Liver (tissue), 9 donors: ENCODE results near the gene MTM1. TPM values are rescaled to one million over a fixed set of nuclear protein-coding genes. Genes with fewer than 3 reads are reported as not detected.

Source experiments
- DNase-seq: peaks from one replicate; pipeline ENCODE4 v3.0.0-alpha.2; 2017; ENCODE audit warnings: low spot score
- H3K27ac ChIP-seq, 2 donors: one replicate each; pipeline ENCODE4 v1.7.0; 2013; ENCODE audit warnings: inconsistent platforms in 2 of 2, low read length in 2 of 2, control low read depth in 1 of 2, low read depth in 1 of 2, mild to moderate bottlenecking in 1 of 2
- H3K27me3 ChIP-seq, 4 donors: one replicate each; pipeline versions ENCODE4 v1.6.1 to v1.7.0; 2013; ENCODE audit warnings: low read length in 3 of 4, inconsistent platforms in 1 of 4, mild to moderate bottlenecking in 1 of 4, moderate library complexity in 1 of 4; ENCODE audit not compliant: control insufficient read depth in 4 of 4, insufficient read depth in 4 of 4
- H3K36me3 ChIP-seq, 4 donors: one replicate each; pipeline versions ENCODE4 v1.6.1 to v1.7.0; 2013; ENCODE audit warnings: low read length in 3 of 4, mild to moderate bottlenecking in 3 of 4, low read depth in 1 of 4, moderate library complexity in 1 of 4; ENCODE audit not compliant: control insufficient read depth in 4 of 4, insufficient read depth in 3 of 4
- H3K4me1 ChIP-seq, 4 donors: one replicate each; pipeline versions ENCODE4 v1.6.1 to v1.7.0; 2013; ENCODE audit warnings: low read length in 3 of 4, mild to moderate bottlenecking in 3 of 4, moderate library complexity in 1 of 4; ENCODE audit not compliant: control insufficient read depth in 4 of 4, insufficient read depth in 4 of 4
- H3K4me3 ChIP-seq, 3 donors: one replicate each; pipeline versions ENCODE4 v1.6.1 to v1.7.0; 2013; ENCODE audit warnings: low read length in 3 of 3, control low read depth in 1 of 3, low read depth in 1 of 3, mild to moderate bottlenecking in 1 of 3
- H3K9ac ChIP-seq, 2 donors: one replicate each; pipeline ENCODE4 v1.7.0; 2013; ENCODE audit warnings: low read length in 2 of 2, mild to moderate bottlenecking in 2 of 2, moderate library complexity in 2 of 2, control low read depth in 1 of 2, low read depth in 1 of 2
- H3K9me3 ChIP-seq, 4 donors: one replicate each; pipeline versions ENCODE4 v1.6.1 to v1.7.0; 2013; ENCODE audit warnings: low read length in 3 of 4; ENCODE audit not compliant: control insufficient read depth in 4 of 4
- ATF3 ChIP-seq: IDR thresholded peaks from 2 replicates; pipeline ENCODE4 v1.6.1; 2016; ENCODE audit warnings: antibody characterized with exemption
- CTCF ChIP-seq: fragments of 150-350 bp; IDR thresholded peaks from 2 replicates; pipeline ENCODE4 v1.5.1; 2017; ENCODE audit warnings: improper control_type of control experiment, low read depth, low read length; ENCODE audit not compliant: missing input control
- EGR1 ChIP-seq, 2 donors: IDR thresholded peaks; 2 replicates each; pipeline ENCODE4 v1.6.1; 2016 to 2018; ENCODE audit warnings: antibody characterized with exemption in 2 of 2, low read depth in 2 of 2
- FOXA1 ChIP-seq: IDR thresholded peaks from 2 replicates; pipeline ENCODE4 v1.6.1; 2016; ENCODE audit warnings: antibody characterized with exemption
- FOXA2 ChIP-seq: IDR thresholded peaks from 2 replicates; pipeline ENCODE4 v1.6.1; 2016; ENCODE audit warnings: antibody characterized with exemption
- GABPA ChIP-seq, 2 donors: IDR thresholded peaks in 1 of 2; conservative IDR thresholded peaks in 1 of 2; 2 replicates each; pipeline ENCODE4 v1.6.1; 2016; ENCODE audit warnings: antibody characterized with exemption in 2 of 2, mild to moderate bottlenecking in 1 of 2, moderate library complexity in 1 of 2
- HNF4A ChIP-seq, 2 donors: conservative IDR thresholded peaks; 2 replicates each; pipeline ENCODE4 v1.6.1; 2016; ENCODE audit warnings: antibody characterized with exemption in 2 of 2, mild to moderate bottlenecking in 2 of 2
- HNF4G ChIP-seq: IDR thresholded peaks from 2 replicates; pipeline ENCODE4 v1.6.1; 2016; ENCODE audit warnings: antibody characterized with exemption
- JUND ChIP-seq, 2 donors: IDR thresholded peaks; 2 replicates each; pipeline ENCODE4 v1.6.1; 2016; ENCODE audit warnings: antibody characterized with exemption in 2 of 2
- NR2F2 ChIP-seq: IDR thresholded peaks from 2 replicates; pipeline ENCODE4 v1.6.1; 2016; ENCODE audit warnings: antibody characterized with exemption
- RAD21 ChIP-seq, 2 donors: IDR thresholded peaks; 2 replicates each; pipeline ENCODE4 v1.6.1; 2016; ENCODE audit warnings: antibody characterized with exemption in 2 of 2, mild to moderate bottlenecking in 2 of 2
- RXRA ChIP-seq, 2 donors: IDR thresholded peaks; 2 replicates each; pipeline ENCODE4 v1.6.1; 2017 to 2018; ENCODE audit warnings: antibody characterized with exemption in 2 of 2, mild to moderate bottlenecking in 1 of 2
- SP1 ChIP-seq: IDR thresholded peaks from 2 replicates; pipeline ENCODE4 v1.6.1; 2018; ENCODE audit warnings: antibody characterized with exemption, mild to moderate bottlenecking
- TAF1 ChIP-seq: conservative IDR thresholded peaks from 2 replicates; pipeline ENCODE4 v1.6.1; 2016; ENCODE audit warnings: antibody characterized with exemption, mild to moderate bottlenecking
- YY1 ChIP-seq: IDR thresholded peaks from 2 replicates; pipeline ENCODE4 v1.6.1; 2016; ENCODE audit warnings: antibody characterized with exemption, mild to moderate bottlenecking
- WGBS: extraction: QIAGEN DNeasy Blood & Tissue Kit; methylation state at CpG from one replicate; pipeline ENCODE4 v1.1.7; 2013; 5-methylcytosine and 5-hydroxymethylcytosine counted together
- polyA plus RNA-seq, 2 donors: library from polyadenylated mRNA; stranded (reverse) in 1 of 2; unstranded in 1 of 2; fragments of 200-250 nt in 1 of 2; fragments of >200 nt in 1 of 2; fragmentation: Nextera tagmentation in 1 of 2; extraction: Ambion mirVana in 1 of 2; gene quantifications; one replicate each; pipeline versions ENCODE4 v1.2.1 to v1.2.3, GENCODE V29; 2013 to 2015
- total RNA-seq, 2 donors: library from RNA; depleted of rRNA; stranded (reverse); fragments of >200 nt; gene quantifications; one replicate each; pipeline ENCODE4 v1.2.3, GENCODE V29; 2014
- TF ChIP-seq, protein P1 (sequence below): IDR thresholded peaks from 2 replicates; pipeline ENCODE4 v1.6.1; 2016; ENCODE audit warnings: antibody characterized with exemption
- TF ChIP-seq, protein P2 (sequence below): IDR thresholded peaks from 2 replicates; pipeline ENCODE4 v1.6.1; 2016; ENCODE audit warnings: antibody characterized with exemption
- TF ChIP-seq, protein P3 (sequence below): IDR thresholded peaks from 2 replicates; pipeline ENCODE4 v1.6.1; 2016; ENCODE audit warnings: antibody characterized with exemption, mild to moderate bottlenecking
- donor health status: healthy.
- donor health status: healthy.
- donor health status: healthy.
- donor health status: healthy.
- donor health status: healthy.

The MTM1 gene
- total and polyA plus RNA-seq, 4 donors: 5.9 to 21.2 (median 11.4) TPM

- no peak for TF ChIP-seq EGR1 (IDR thresholded peaks at IDR 0.05; ENCODE audit: low read depth in 2 of 2)
- TF ChIP-seq RXRA (IDR thresholded peaks at IDR 0.05): no peak
- TF ChIP-seq, protein P1, sequence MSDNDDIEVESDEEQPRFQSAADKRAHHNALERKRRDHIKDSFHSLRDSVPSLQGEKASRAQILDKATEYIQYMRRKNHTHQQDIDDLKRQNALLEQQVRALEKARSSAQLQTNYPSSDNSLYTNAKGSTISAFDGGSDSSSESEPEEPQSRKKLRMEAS: no peak
- TF ChIP-seq, protein P2, sequence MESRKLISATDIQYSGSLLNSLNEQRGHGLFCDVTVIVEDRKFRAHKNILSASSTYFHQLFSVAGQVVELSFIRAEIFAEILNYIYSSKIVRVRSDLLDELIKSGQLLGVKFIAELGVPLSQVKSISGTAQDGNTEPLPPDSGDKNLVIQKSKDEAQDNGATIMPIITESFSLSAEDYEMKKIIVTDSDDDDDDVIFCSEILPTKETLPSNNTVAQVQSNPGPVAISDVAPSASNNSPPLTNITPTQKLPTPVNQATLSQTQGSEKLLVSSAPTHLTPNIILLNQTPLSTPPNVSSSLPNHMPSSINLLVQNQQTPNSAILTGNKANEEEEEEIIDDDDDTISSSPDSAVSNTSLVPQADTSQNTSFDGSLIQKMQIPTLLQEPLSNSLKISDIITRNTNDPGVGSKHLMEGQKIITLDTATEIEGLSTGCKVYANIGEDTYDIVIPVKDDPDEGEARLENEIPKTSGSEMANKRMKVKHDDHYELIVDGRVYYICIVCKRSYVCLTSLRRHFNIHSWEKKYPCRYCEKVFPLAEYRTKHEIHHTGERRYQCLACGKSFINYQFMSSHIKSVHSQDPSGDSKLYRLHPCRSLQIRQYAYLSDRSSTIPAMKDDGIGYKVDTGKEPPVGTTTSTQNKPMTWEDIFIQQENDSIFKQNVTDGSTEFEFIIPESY: no peak
- no peak for TF ChIP-seq HNF4A (conservative IDR thresholded peaks at IDR 0.05)
Measured at GRCh38 chrX:150567645-150568319, 639 bp upstream of the MTM1 start (continued).

GRCh38 chrX:150569155-150569477 is 695 bp downstream of the MTM1 start:
- Histone ChIP-seq H3K36me3 (no peaks in the 10 kb centered on the region), H3K27ac (peak overlapping the region; percentile 84 to 92), H3K9ac (peak overlapping the region; percentile 74 to 89), H3K4me1 (peaks cover 8 to 30% (median 25%) of the 10 kb centered on the region in 4 donors), H3K4me3 (peak overlapping the region; percentile 75 to 79 (median 78)), H3K9me3 (no peaks in the 10 kb centered on the region), H3K27me3 (no peaks in the 10 kb centered on the region)
- TF ChIP-seq SP1: no peak
- no peak for TF ChIP-seq EGR1 (IDR thresholded peaks at IDR 0.05; ENCODE audit: low read depth in 2 of 2)
- no peak for TF ChIP-seq NR2F2
- TF ChIP-seq ATF3: no peak
- TF ChIP-seq RAD21 (IDR thresholded peaks at IDR 0.05): no peak
- no peak for TF ChIP-seq FOXA1
- WGBS: under 1% methylated on average over 17 of the region's 17 CpGs
- no peak for DNase-seq

- peak overlapping the region in 1 of 2 donors; percentile 89 for H3K9ac ChIP-seq
Measured at GRCh38 chrX:150570512-150570911, 2.1 kb downstream of the MTM1 start.

More at GRCh38 chrX:150570512-150570911, 2.1 kb downstream of the MTM1 start:
- TF ChIP-seq EGR1 (IDR thresholded peaks at IDR 0.05; ENCODE audit: low read depth in 2 of 2) (peak in 1 of 2 donors; percentile 46), RXRA (IDR thresholded peaks at IDR 0.05) (peak; percentile 64 to 81), TAF1 (peak; percentile 51), NR2F2 (no peak), YY1 (peak; percentile 53), HNF4A (conservative IDR thresholded peaks at IDR 0.05) (peak; percentile 88 to 90), RAD21 (IDR thresholded peaks at IDR 0.05) (peak; percentile 33 to 38), ATF3 (peak; percentile 36), SP1 (peak; percentile 72), HNF4G (peak; percentile 64), JUND (IDR thresholded peaks at IDR 0.05) (peak in 1 of 2 donors; percentile 69), CTCF (no peak), GABPA (IDR thresholded peaks at IDR 0.05 in 1 of 2, conservative IDR thresholded peaks at IDR 0.05 in 1 of 2) (peak in 1 of 2 donors; percentile 19), FOXA2 (peak; percentile 71), FOXA1 (peak; percentile 73)
- TF ChIP-seq, protein P3, sequence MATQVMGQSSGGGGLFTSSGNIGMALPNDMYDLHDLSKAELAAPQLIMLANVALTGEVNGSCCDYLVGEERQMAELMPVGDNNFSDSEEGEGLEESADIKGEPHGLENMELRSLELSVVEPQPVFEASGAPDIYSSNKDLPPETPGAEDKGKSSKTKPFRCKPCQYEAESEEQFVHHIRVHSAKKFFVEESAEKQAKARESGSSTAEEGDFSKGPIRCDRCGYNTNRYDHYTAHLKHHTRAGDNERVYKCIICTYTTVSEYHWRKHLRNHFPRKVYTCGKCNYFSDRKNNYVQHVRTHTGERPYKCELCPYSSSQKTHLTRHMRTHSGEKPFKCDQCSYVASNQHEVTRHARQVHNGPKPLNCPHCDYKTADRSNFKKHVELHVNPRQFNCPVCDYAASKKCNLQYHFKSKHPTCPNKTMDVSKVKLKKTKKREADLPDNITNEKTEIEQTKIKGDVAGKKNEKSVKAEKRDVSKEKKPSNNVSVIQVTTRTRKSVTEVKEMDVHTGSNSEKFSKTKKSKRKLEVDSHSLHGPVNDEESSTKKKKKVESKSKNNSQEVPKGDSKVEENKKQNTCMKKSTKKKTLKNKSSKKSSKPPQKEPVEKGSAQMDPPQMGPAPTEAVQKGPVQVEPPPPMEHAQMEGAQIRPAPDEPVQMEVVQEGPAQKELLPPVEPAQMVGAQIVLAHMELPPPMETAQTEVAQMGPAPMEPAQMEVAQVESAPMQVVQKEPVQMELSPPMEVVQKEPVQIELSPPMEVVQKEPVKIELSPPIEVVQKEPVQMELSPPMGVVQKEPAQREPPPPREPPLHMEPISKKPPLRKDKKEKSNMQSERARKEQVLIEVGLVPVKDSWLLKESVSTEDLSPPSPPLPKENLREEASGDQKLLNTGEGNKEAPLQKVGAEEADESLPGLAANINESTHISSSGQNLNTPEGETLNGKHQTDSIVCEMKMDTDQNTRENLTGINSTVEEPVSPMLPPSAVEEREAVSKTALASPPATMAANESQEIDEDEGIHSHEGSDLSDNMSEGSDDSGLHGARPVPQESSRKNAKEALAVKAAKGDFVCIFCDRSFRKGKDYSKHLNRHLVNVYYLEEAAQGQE: peak; percentile 38
- TF ChIP-seq, protein P2: peak; percentile 22
- TF ChIP-seq, protein P1: peak; percentile 37
- peaks cover 10 to 30% (median 28%) of the 10 kb centered on the region in 4 donors for H3K4me1 ChIP-seq
- no peaks in the 10 kb centered on the region for H3K9me3 ChIP-seq
- 9% methylated on average over 3 of the region's 3 CpGs for WGBS
- H3K36me3 ChIP-seq: no peaks in the 10 kb centered on the region
- H3K27me3 ChIP-seq: no peaks in the 10 kb centered on the region
- peak overlapping the region in 2 of 3 donors; percentile 12 to 79 for H3K4me3 ChIP-seq
- peak overlapping the region; percentile 84 to 92 for H3K27ac ChIP-seq
- DNase-seq: no peak
